Ishikawa (cell line): ENCODE results near the gene SUMO3.

ENCODE experiments used
- CEBPB ChIP-seq: IDR thresholded peaks from 2 replicates; pipeline ENCODE4 v1.6.1; 2012
- CREB1 ChIP-seq: IDR thresholded peaks from 2 replicates; pipeline ENCODE4 v1.6.1; 2012; ENCODE audit warnings: low read depth
- EGR1 ChIP-seq: IDR thresholded peaks from 2 replicates; pipeline ENCODE4 v1.6.1; 2012
- EP300 ChIP-seq: IDR thresholded peaks from 2 replicates; pipeline ENCODE4 v1.6.1; 2012; ENCODE audit warnings: borderline replicate concordance
- MAX ChIP-seq: IDR thresholded peaks from 2 replicates; pipeline ENCODE4 v1.6.1; 2012
- NFIC ChIP-seq: IDR thresholded peaks from 2 replicates; pipeline ENCODE4 v1.6.1; 2012
- TF ChIP-seq, protein P1 (sequence below): IDR thresholded peaks from 2 replicates; pipeline ENCODE4 v1.6.1; 2012; ENCODE audit warnings: low read depth, mild to moderate bottlenecking

- TF ChIP-seq, protein P1, sequence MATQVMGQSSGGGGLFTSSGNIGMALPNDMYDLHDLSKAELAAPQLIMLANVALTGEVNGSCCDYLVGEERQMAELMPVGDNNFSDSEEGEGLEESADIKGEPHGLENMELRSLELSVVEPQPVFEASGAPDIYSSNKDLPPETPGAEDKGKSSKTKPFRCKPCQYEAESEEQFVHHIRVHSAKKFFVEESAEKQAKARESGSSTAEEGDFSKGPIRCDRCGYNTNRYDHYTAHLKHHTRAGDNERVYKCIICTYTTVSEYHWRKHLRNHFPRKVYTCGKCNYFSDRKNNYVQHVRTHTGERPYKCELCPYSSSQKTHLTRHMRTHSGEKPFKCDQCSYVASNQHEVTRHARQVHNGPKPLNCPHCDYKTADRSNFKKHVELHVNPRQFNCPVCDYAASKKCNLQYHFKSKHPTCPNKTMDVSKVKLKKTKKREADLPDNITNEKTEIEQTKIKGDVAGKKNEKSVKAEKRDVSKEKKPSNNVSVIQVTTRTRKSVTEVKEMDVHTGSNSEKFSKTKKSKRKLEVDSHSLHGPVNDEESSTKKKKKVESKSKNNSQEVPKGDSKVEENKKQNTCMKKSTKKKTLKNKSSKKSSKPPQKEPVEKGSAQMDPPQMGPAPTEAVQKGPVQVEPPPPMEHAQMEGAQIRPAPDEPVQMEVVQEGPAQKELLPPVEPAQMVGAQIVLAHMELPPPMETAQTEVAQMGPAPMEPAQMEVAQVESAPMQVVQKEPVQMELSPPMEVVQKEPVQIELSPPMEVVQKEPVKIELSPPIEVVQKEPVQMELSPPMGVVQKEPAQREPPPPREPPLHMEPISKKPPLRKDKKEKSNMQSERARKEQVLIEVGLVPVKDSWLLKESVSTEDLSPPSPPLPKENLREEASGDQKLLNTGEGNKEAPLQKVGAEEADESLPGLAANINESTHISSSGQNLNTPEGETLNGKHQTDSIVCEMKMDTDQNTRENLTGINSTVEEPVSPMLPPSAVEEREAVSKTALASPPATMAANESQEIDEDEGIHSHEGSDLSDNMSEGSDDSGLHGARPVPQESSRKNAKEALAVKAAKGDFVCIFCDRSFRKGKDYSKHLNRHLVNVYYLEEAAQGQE: no peak
- TF ChIP-seq EGR1 (no peak), CREB1 (no peak), NFIC (no peak), MAX (no peak), EP300 (no peak), CEBPB (no peak)
Measured at GRCh38 chr21:44820851-44821250, 3.0 kb upstream of the SUMO3 start.
